KG1 (cell line): ENCODE results near the gene PSAPL1.

Experiments used
- DNase-seq: peaks from one replicate; lab custom pipeline; 2025; lab: John Stamatoyannopoulos, UW

The PSAPL1 gene

DNA sequence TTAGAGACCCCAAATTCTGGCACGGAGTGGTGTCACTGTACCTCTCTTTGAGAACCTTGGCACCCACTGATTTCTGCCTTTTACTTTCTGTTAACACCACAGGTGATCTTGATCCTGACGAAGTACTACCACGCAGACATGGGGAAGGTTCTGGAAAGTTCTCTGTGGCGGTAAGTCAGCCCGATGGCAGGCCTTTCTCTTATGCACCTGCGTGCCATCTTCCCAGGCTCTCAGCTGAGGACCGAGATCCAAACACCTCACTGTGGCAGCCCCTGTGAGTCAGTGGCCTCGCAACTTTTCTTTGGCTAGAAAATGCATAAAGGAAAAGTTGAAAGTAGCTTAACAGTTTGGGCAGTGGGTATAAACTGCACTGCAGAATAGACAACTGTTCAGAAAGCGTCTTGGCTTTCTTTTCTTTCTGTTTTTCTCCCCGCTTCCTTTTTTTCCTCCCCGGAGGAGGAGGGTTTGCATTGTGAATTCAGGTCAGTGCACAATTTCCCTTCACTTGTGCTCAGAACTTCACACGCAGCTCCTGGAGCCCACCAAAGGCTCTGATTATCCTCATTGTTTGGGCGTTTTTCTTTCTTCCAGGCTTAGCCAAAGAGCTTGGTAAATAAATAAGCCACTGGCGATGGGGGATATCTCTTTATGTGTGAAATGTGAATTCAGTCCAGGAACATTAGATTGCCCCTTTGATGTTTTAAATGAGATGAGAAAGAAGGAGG, 38.4 kb downstream of the PSAPL1 start:
- no peak for DNase-seq

DNA sequence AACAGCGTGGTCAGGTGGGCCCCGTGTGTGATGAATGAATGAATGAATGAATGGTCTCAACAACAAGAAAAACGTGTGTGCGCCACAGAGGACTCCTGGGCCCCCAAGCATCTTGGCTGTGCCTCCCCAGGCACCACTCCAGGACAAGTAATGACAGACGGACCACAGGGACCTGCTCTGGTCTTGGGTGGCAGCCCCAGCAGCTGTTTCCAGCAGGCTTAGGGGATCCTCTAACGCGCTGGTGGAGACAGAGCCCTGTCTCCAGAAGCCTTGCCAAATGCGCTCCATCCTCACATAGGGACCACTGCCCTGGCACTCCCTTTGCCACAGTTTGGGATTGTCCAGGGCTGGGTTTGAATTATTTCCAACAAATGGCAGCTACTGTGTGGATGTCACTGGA, 39.1 kb downstream of the PSAPL1 start:
- no peak for DNase-seq

GRCh38 chr4:7394681-7395451, 39.9 kb downstream of the PSAPL1 start:
- no peak for DNase-seq

DNA sequence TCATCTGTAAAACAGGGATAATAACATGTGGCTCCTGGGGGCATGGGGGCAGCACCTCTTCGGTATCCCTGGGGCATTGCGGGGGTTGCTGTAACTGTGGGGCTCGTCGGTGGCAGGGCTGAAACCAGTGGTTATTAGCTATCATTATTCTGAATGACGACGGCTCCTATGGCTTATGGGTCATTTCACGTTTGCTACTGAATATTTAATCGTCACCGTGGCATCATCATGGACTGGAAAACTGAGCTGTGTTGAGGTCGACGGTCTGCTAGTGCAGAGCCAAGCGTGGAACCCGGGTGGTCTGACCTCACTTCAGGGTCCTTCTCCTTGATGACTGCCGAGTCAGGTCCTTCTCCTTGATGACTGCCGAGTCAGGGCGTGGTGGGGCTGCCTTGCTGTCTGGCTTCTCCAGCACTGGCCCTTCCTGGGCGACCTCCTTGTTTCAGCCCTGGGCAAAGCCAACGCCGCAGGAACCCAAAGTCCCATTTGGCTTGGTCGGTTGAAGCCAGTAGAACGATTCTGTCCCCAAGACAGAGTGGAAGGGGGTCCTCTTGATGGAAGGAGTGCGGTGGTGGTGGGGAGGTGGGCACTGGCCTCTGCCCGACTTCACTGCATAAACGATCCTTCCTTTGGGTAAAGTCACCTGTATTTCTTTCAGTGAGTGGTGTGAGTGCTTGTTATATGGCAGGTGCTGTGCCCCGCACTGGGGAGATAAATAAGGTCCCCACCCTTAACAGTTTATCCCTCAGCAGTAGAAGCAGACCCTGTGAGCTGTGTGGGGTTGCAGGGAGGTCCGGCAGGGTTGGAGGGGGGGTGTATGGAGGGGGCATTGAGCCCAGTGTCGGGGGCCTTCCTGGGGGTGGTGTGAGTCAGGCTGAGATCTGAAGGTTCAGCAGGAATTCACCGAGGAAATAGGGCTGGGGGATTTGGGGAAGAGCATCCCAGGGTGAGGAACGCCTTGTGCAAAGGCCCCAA, 40.8 kb downstream of the PSAPL1 start:
- no peak for DNase-seq

DNA sequence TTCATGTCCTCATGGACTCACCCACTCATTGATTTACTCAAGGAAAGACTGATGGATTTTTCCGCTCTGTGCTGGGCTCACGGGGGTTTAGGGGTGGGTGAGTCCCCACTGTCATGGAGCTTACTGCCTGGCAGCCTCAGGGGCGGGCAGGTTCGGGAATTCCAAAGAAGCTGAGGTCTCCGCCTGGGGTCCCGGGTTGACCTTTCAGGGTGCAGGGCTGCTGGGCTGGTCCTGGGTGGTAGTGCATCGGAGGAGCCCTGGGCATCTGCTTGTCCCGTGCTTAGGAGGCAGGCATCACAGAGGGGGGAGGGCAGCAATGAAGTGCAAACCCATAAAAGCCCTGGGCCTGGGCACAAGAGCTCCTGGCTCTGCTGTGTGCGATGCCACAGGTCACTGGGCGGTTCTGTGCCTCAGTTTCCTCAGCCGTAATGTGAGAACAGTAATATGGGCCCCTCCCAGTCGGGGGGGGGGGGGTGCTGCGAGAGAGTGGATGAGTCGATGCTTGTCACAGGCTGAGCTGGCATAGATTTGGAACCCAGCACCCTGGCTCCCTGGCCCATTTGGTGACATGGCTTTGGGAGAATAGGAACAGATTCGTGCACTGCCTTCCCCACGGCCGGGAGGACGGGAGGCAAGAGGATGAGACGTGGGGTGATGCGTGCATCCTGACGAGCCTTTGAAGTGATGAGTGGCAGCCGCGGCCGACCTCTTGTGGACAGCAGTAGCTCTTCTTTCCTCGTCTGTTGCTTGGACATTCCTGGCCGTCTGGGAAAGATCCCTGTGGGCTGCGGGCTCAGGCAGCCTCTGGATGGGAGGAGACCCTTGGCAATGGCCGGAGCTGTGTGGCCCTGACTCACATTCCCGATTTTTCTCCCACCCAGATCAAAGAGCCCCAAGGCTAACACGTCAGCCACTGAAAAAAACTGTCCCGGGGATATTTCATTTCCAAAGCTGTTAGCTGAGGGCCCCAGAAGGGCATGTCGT, 42.0 kb downstream of the PSAPL1 start:
- DNase-seq, result no peak

DNA sequence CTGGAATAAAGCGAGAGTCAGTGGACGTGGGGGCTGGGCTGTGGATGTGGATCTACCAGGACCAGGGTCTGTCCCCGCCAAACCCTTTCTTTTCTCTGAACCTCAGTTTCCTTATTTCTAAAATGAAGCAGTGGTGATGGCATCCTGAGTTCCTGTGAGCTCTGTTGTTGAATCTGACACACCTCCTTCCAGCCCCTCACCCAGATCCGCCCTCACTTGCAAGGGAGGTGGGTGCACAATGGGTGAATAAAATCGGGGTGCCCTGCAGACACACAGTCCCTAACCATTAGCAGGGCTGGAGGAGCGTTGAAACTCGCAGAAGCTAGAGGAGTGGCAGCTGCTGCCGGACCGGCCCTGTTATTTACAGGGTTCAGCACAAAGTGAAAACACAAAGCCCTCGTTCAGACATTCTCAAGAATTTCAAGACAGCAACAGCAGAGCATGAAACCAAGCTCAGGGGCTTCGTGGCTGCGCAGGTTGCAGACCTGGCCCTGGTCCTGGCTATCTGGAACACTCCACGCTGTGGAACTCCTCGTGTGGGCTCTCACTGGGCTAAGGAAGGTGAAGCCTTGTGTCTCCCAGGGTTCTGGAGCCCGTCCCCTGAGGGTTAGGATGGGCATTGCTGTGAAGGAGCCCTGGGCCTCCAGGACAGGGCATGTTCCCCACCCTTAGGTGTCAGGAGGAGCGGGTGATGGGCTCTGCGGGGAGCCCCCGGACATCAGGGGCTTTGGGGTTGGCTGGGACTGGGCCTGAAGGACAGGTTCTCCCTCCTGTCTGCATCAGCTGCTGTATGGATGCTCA, 42.9 kb downstream of the PSAPL1 start:
- DNase-seq, result no peak

GRCh38 chr4:7390906-7391636, 43.7 kb downstream of the PSAPL1 start:
- DNase-seq, result no peak

DNA sequence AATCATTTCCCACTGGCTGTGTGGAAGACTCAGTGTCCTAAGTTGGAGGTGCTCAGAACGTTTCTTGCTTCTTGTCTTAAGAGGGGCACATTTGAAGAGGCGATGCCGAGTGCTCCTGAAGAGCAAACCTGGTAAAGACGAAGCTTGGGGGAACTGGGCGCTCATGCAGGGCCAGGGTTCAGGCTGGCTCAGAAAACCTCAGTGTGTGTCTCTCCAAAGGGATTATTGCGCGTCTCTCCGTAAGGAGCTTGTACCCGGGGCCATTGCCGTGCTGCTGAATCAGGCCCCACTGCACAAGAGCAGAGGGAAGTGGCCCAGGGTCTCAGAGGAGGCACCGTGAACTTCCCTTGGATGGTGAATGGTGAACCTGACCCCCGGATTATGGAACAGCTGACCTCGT, 44.4 kb downstream of the PSAPL1 start:
- DNase-seq, result no peak

- no peak for DNase-seq
Measured at GRCh38 chr4:7389719-7390118, 45.0 kb downstream of the PSAPL1 start.

GRCh38 chr4:7389101-7389701, 45.5 kb downstream of the PSAPL1 start:
- DNase-seq, result no peak

DNA sequence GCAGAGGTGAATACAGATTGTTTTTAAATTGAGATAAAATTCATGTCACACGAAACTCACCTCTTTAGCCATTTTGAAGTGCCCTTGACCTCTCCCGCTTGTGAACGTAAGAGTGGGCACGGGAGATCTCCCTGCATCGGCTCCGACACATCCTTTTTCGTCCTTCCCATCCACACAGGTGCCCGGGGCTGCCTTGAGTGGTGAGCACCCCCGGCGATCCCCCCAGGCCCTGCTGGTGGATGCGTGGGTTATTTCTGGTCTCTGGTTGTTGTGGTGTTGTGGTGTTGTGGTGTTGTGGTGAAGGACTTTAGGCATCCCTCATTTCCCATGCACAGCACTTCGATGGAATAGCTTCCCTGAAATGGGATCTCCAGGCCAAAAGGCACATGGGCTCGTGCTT, 46.1 kb downstream of the PSAPL1 start:
- DNase-seq, result no peak

DNA sequence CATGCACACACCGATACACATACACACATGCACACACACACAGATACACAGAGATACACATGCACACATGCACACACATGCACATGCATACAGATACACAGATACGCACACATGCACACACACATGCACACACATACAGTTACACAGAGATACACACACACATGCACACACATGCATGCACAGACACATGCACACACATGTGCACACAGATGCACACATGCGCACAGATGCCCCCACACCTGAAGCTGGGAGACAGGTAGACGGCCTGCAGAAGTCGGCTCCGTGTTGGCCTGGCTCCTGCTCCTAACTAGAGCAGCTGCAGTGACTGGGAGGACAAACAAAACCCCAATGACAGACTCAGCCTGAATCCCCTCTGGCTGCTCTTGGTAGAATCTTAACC, 46.8 kb downstream of the PSAPL1 start:
- no peak for DNase-seq

DNA sequence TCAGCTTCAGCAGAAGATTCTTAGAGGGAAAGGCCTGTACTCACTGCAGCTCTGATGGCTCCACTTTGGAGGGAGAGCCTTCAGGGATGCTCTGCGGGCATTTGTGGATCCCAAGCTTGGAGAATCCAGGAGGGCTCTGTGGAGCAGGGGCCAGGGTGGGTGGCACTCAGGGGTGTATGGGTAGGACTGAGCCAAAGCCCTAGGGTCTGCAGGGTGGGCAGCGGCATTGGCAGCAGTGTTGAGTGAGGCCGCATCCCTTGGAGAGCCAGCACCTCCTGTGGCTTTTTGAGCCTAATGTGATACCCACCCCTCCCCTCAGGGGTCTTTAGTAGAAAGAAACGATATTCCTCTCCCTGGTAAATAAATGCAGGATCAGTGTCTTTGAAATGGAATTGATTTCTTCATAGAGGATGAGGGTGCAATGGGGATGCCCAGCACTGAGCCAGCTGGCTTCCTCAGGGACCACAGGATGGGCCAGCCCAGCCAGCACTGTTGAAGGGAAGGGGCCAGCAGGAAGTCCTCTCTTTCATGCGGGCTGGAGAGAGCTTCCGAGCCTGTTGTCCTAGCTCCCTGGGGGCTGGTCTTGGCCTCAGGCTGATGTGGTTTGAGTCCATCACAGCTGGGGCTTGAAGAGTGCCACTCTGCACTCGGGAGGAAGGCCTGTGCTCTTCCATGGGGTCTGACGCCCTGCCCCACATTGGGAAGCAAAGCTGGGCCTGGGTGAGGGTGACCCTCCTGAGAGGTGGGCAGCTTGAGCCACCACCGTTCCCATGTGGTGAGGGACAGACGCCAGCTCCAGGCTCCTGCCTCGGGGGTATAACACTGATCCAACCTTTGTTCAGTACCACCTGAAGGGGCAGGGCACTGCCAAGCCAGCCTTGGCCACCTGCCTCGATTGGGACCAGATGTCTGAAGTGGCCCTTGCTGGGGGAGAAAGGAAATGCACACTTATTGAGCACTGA, 49.5 kb downstream of the PSAPL1 start:
- no peak for DNase-seq

- DNase-seq, result no peak
Measured at GRCh38 chr4:7384003-7384928, 50.5 kb downstream of the PSAPL1 start.

GRCh38 chr4:7383266-7383665, 51.5 kb downstream of the PSAPL1 start:
- DNase-seq, result no peak

DNA sequence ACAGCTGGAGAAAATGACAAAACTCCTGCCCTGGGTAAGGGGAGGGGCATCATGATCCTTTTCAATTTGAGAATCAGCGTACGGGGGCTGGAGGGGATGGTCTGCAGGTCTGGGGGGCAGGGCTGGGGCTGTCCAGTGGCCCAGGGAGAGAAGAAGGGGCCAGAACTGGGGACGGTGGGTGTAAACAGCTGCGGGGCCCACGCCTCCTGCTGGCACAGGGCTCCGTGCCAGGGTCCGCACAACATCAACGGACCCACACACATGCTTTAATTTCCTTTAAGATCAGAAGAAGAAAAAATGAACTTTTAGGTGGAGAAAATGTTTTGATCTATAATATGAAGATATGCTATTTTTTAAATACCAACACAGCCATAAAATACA, 52.1 kb downstream of the PSAPL1 start:
- no peak for DNase-seq
